OCI-LY1 (cell line): ENCODE results near the gene DLD.

Experiments used
- H2AFZ ChIP-seq: fragments of 200-600 bp; sonication (generic), shearing (Covaris generic); 2 replicates; pipeline ENCODE4 v1.6.0; 2014; ENCODE audit warnings: antibody characterized with exemption, mild to moderate bottlenecking, low read length
- H3F3A ChIP-seq: fragments of 200-600 bp; sonication (generic), shearing (Covaris generic); 2 replicates; pipeline ENCODE4 v1.6.0; 2014; ENCODE audit warnings: mild to moderate bottlenecking, antibody characterized with exemption, low read length, moderate library complexity; ENCODE audit not compliant: insufficient read depth
- H3K27ac ChIP-seq: fragments of 200-600 bp; sonication (generic); 2 replicates; pipeline ENCODE4 v1.5.1; 2014; ENCODE audit warnings: low read length, mixed run types, mild to moderate bottlenecking, low read depth; ENCODE audit not compliant: poor library complexity, severe bottlenecking
- H3K27me3 ChIP-seq: fragments of 200-600 bp; sonication (generic); 2 replicates; pipeline ENCODE4 v1.6.0; 2014; ENCODE audit warnings: antibody characterized with exemption, mild to moderate bottlenecking, low read length, moderate library complexity; ENCODE audit not compliant: insufficient read depth
- H3K36me3 ChIP-seq: fragments of 200-600 bp; sonication (generic); 2 replicates; pipeline ENCODE4 v1.6.1; 2014; ENCODE audit warnings: mild to moderate bottlenecking, antibody characterized with exemption, low read length, moderate library complexity, mixed read lengths; ENCODE audit not compliant: insufficient read depth
- H3K4me1 ChIP-seq: fragments of 200-600 bp; sonication (generic); 2 replicates; pipeline ENCODE4 v1.5.1; 2014; ENCODE audit warnings: mild to moderate bottlenecking, low read length, moderate library complexity; ENCODE audit not compliant: insufficient read depth, severe bottlenecking
- H3K4me2 ChIP-seq: fragments of 200-600 bp; sonication (generic), shearing (Covaris generic); 2 replicates; pipeline ENCODE4 v1.6.1; 2014; ENCODE audit warnings: low read length
- H3K4me3 ChIP-seq: fragments of 200-600 bp; sonication (generic); 2 replicates; pipeline ENCODE4 v1.5.1; 2014; ENCODE audit warnings: low read length, low read depth, mild to moderate bottlenecking, mixed read lengths; ENCODE audit not compliant: poor library complexity, severe bottlenecking
- H3K79me2 ChIP-seq: fragments of 200-600 bp; shearing (Covaris generic); 2 replicates; pipeline ENCODE4 v1.6.1; 2016; ENCODE audit warnings: mixed run types, low read length, mixed read lengths; ENCODE audit not compliant: insufficient read depth
- H3K9ac ChIP-seq: fragments of 200-600 bp; sonication (generic), shearing (Covaris generic); 2 replicates; pipeline ENCODE4 v1.6.1; 2014; ENCODE audit warnings: mild to moderate bottlenecking, low read length, mixed read lengths
- H3K9me2 ChIP-seq: fragments of 200-600 bp; sonication (generic), shearing (Covaris generic); 2 replicates; pipeline ENCODE4 v1.6.1; 2014; ENCODE audit warnings: low read depth, mild to moderate bottlenecking, low read length, mixed read lengths
- H3K9me3 ChIP-seq: fragments of 200-600 bp; shearing (Covaris generic); 2 replicates; pipeline ENCODE4 v1.6.1; 2014; ENCODE audit warnings: low read length, mixed read lengths
- H4K20me1 ChIP-seq: fragments of 200-600 bp; sonication (generic), shearing (Covaris generic); 2 replicates; pipeline ENCODE4 v1.6.0; 2016; ENCODE audit warnings: mild to moderate bottlenecking, low read length; ENCODE audit not compliant: insufficient read depth
- CTCF ChIP-seq: fragments of 200-600 bp; sonication (generic), shearing (Covaris generic); IDR thresholded peaks from 2 replicates; pipeline ENCODE4 v1.5.1; 2017; ENCODE audit warnings: mild to moderate bottlenecking, antibody characterized with exemption, low read length, moderate library complexity, mixed read lengths
- EZH2 ChIP-seq: fragments of 200-600 bp; sonication (generic), shearing (Covaris generic); IDR thresholded peaks from 2 replicates; pipeline ENCODE4 v1.8.0; 2017; ENCODE audit warnings: borderline replicate concordance, mixed run types, mild to moderate bottlenecking, antibody characterized with exemption, low read length, moderate library complexity, mixed read lengths

The DLD gene

GRCh38 chr7:107898997-107899594, 8.1 kb downstream of the DLD start:
- no peaks in the 10 kb centered on the region for H3K9me2 ChIP-seq
- peaks cover 84% of the 10 kb centered on the region for H3K36me3 ChIP-seq
- peaks cover 74% of the 10 kb centered on the region for H3K79me2 ChIP-seq
- no peaks in the 10 kb centered on the region for H3K9me3 ChIP-seq
- no peaks in the 10 kb centered on the region; the same call in 1 of the 2 replicates for H4K20me1 ChIP-seq
- peaks cover 12% of the 10 kb centered on the region for H3K4me1 ChIP-seq
- H3K9ac ChIP-seq, result no peak overlapping the region
- H3K27ac ChIP-seq, result no peak overlapping the region
- TF ChIP-seq EZH2, result no peak
- H3K27me3 ChIP-seq, result no peaks in the 10 kb centered on the region
- H3K4me2 ChIP-seq, result no peak overlapping the region
- no peak overlapping the region for H3K4me3 ChIP-seq
- H2AFZ ChIP-seq, result no peak overlapping the region
- no peaks in the 10 kb centered on the region for H3F3A ChIP-seq

GRCh38 chr7:107900496-107901015, 9.6 kb downstream of the DLD start:
- Histone ChIP-seq H3K4me2 (no peak overlapping the region), H3K79me2 (peaks cover 59% of the 10 kb centered on the region), H3K27ac (no peak overlapping the region), H3F3A (no peaks in the 10 kb centered on the region), H3K9me3 (no peaks in the 10 kb centered on the region), H3K4me3 (no peak overlapping the region), H3K27me3 (no peaks in the 10 kb centered on the region), H3K9me2 (no peaks in the 10 kb centered on the region), H3K4me1 (peaks cover 7% of the 10 kb centered on the region), H3K9ac (no peak overlapping the region), H4K20me1 (no peaks in the 10 kb centered on the region; the same call in 1 of the 2 replicates), H3K36me3 (peaks cover 84% of the 10 kb centered on the region), H2AFZ (no peak overlapping the region)
- TF ChIP-seq EZH2 (no peak), CTCF (no peak)

GRCh38 chr7:107902381-107902780, 11.4 kb downstream of the DLD start:
- no peaks in the 10 kb centered on the region; the same call in 1 of the 2 replicates for H4K20me1 ChIP-seq
- no peak overlapping the region for H3K4me3 ChIP-seq
- no peak overlapping the region for H3K27ac ChIP-seq
- H2AFZ ChIP-seq, result no peak overlapping the region
- no peaks in the 10 kb centered on the region for H3F3A ChIP-seq
- H3K4me1 ChIP-seq, result peaks cover 7% of the 10 kb centered on the region
- H3K36me3 ChIP-seq, result peaks cover 84% of the 10 kb centered on the region
- no peak overlapping the region for H3K4me2 ChIP-seq
- no peaks in the 10 kb centered on the region for H3K9me3 ChIP-seq
- H3K9me2 ChIP-seq, result no peaks in the 10 kb centered on the region
- no peaks in the 10 kb centered on the region for H3K27me3 ChIP-seq
- peaks cover 43% of the 10 kb centered on the region for H3K79me2 ChIP-seq
- H3K9ac ChIP-seq, result no peak overlapping the region
- TF ChIP-seq CTCF, result no peak
- no peak for TF ChIP-seq EZH2

- H3K79me2 ChIP-seq, result peaks cover 3% of the 10 kb centered on the region; the same call in 1 of the 2 replicates
- no peak overlapping the region for H2AFZ ChIP-seq
- peaks cover 100% of the 10 kb centered on the region for H3K36me3 ChIP-seq
- no peak overlapping the region for H3K4me2 ChIP-seq
- H3K27me3 ChIP-seq, result no peaks in the 10 kb centered on the region
- H3F3A ChIP-seq, result no peaks in the 10 kb centered on the region
- H3K4me1 ChIP-seq, result no peaks in the 10 kb centered on the region
- H3K9me2 ChIP-seq, result no peaks in the 10 kb centered on the region
- TF ChIP-seq CTCF (no peak), EZH2 (no peak)
- no peaks in the 10 kb centered on the region for H4K20me1 ChIP-seq
- no peak overlapping the region for H3K4me3 ChIP-seq
- H3K9me3 ChIP-seq, result no peaks in the 10 kb centered on the region
- H3K27ac ChIP-seq, result no peak overlapping the region
- H3K9ac ChIP-seq, result no peak overlapping the region
Measured at GRCh38 chr7:107907790-107908189, 16.8 kb downstream of the DLD start.
